ENCODE results near the gene FBXO31.

FBXO31 gene

GRCh38 chr16:87309620-87310525 lies 73.7 kb downstream of the FBXO31 start:
- no peak for DNase-seq (ENCODE audit: low read depth)

- DNase-seq (ENCODE audit: low read depth): no peak
Measured at GRCh38 chr16:87308826-87309225, 74.8 kb downstream of the FBXO31 start.

DNA sequence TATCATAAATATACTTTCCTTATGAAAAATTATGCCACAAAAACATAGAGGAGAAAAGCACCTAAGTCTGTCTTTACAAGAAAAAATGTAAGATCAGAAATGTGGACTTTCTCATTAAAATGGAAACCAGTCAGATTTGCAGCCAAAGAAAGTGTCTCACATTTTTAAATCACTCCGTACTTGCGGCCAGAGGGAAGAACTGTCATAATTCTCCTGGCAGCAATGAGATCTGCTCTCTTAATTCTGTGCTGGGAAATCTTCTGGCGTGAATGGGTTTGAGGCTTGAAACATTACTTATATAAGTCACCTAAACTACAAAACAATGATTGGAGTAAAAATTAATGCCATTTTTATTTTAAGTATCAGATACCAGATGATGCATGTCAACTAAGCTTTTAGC lies 77.1 kb downstream of the FBXO31 start:
- DNase-seq (ENCODE audit: low read depth): no peak

- no peak for DNase-seq (ENCODE audit: low read depth)
Measured at GRCh38 chr16:87305505-87306391, 77.8 kb downstream of the FBXO31 start.

GRCh38 chr16:87304951-87305350 lies 78.6 kb downstream of the FBXO31 start:
- DNase-seq (ENCODE audit: low read depth): no peak

- DNase-seq (ENCODE audit: low read depth): no peak
Measured at GRCh38 chr16:87303962-87304521, 79.5 kb downstream of the FBXO31 start.

GRCh38 chr16:87303431-87303930 lies 80.1 kb downstream of the FBXO31 start:
- DNase-seq (ENCODE audit: low read depth): no peak

DNA sequence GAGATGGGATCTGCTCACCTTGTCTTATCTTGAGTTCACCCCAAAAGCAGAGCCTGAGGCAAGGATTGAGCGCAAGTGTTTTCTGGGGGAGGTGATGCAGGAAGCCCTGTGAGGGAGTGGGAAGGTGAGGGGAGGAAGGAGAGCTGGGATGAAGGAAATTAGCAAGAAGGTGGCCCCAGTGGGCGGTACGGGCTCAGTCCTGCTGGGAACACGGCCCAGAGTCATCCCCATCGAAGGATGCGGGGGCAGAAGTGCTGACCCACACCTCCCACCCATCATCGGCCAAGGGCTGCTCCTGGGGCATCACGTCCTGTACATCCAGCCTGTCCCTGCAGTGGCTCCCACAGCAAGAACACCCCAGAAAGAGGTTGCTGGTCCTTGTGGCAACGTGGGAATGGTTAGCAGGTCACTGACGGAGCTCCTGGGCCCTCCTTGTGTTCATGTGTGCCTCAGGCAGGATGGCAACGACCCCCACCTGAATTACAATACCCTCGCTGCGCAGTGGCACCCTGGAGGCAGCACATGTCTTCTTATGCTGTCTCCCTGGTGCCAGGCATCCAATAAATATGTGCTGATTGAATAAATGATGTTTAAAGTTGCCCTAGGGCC lies 84.6 kb downstream of the FBXO31 start:
- no peak for DNase-seq (ENCODE audit: low read depth)

DNA sequence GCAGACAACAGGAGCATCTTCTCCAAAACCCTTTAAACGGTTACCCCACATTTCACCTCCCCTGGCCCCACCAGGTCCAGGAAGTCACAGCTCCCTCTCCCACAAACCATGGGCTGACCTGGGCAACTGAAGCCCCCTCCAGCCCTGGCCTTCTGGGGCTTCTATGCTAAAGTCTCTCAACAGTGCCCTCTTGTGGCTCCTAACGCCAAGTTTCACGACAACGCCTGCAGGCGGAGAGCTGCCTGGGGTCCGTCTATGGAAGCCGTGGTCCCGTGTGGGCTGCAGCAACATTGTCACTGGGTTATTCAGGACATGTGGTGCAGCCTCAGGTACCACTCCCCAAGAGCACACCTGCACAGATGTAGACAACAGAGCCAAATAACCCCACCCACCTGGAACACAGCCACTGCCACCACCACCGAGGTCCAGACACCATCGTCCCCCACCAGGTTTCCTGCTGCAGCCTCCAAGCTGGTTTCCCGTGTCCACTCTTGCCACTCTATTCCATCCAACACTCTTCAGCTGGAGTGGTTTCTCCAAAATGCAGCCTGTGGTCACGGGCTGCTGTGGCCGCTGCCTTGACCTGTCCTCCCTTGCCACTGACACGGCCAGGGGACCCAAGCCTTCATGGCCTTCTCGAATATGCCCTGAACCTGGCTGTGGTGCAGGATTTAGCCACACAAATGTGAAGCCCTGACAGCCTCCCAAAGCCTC lies 85.5 kb downstream of the FBXO31 start:
- no peak for DNase-seq (ENCODE audit: low read depth)

- no peak for DNase-seq (ENCODE audit: low read depth)
Measured at GRCh38 chr16:87297407-87297806, 86.2 kb downstream of the FBXO31 start.

- no peak for DNase-seq (ENCODE audit: low read depth)
Measured at GRCh38 chr16:87295661-87296531, 87.7 kb downstream of the FBXO31 start.

- no peak for DNase-seq (ENCODE audit: low read depth)
Measured at GRCh38 chr16:87295259-87295658, 88.3 kb downstream of the FBXO31 start.

DNA sequence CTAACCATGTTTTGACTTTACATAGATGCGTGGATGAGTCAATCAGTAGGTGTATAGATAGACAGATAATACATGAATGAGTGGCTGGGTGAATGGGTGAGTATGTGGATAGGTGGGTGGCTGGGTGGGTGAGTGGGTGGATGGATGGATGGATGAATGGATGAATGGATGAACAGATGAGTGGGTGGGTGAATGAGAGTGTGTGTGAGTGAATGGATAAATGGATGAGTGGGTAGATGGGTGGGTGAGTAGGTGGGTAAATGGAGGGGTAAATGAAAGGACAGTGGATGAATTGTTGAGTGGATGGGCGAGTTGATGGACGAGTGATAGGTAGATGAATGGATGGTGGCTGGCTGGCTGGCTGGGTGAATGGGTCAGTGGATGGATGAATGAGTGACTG lies 89.6 kb downstream of the FBXO31 start:
- no peak for DNase-seq (ENCODE audit: low read depth)

- no peak for DNase-seq (ENCODE audit: low read depth)
Measured at GRCh38 chr16:87291944-87292343, 91.6 kb downstream of the FBXO31 start.

GRCh38 chr16:87288753-87289362 lies 94.7 kb downstream of the FBXO31 start:
- no peak for DNase-seq (ENCODE audit: low read depth)

DNA sequence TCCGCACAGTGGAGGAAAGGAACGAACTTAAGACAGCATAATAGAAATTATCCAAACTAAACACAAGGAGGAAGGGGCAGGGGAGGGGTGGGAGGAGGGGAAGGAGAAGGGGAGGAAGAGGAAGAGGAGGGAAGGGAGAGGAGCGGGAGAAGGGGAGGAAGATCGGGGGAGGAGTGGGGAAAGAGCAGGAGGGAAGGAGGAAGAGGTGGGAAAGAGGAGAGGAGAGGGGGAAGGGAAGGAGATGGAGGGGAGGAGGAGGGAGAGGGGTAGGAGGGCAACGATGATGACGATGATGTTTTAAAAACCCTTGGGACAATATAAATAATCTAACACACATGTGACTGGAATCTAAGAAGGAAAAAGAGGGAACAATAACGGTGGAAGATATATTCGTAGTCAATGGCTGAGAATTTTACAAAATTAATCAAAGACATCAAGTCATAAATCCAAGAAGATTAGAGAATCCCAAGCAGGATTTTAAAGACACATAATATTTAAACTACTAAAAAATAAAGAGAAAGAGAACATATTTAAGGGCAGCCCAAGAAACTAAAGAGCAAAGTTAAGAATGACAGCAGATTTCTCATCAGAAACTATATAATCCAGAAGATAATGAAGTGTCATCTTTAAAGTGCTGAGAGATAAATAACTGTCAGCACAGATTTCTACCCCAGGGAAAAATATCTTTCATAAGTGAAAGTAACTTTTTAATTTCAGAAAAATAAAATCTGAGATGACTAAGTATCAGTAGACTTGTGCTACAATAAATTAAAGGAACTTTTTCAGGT lies 96.5 kb downstream of the FBXO31 start:
- DNase-seq (ENCODE audit: low read depth): no peak

DNA sequence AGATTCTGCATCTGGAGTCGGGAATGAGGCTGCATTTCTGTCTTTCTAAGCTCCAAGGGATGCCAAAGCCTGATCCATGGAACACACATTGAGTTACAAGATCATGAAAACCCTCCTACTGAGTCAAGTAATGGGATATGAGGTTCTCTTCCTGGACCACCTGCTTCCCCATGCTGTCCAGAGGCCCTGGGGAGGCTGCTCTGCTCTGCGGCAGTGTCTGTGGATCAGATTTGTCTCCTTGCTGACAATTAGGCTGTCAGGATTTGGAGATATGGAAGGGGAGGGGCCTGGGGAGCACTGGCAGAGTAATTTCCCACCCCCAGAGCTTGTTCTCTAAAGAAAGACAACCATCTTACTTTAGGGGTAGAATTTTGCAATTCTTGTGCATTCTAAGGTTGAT lies 99.4 kb downstream of the FBXO31 start:
- DNase-seq (ENCODE audit: low read depth): no peak

GRCh38 chr16:87279094-87279658 lies 104.4 kb downstream of the FBXO31 start:
- DNase-seq (ENCODE audit: low read depth): no peak
